ENCODE data around the gene ITFG1.
"Not testable (repeated sequence)": the region's sequence is repeated elsewhere in the genome, so short reads cannot be mapped to it uniquely, and the experiment has no call there.

ITFG1 gene

DNA sequence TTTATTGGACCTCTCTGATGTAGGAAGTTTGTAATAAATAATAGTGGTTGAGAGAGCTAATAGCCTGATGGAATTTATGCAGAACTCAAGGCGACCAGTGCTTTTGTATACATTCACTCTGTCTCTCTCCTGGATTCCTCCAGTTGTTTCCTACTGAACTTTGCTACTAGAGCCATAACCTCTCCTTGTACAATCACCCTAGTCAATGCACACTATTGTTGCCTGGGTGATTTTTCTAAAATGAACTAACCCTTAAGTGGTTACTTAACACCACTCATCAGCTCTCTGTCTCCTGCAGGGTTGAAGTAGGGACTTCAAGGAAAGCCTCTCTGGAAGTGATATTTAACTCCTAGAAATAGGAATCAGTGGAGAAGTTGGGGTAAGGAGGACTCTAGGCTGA, 9.9 kb upstream of the ITFG1 start:
- Histone ChIP-seq H3K9ac (ENCODE audit: low read length) (no peak overlapping the region), H3K4me1 (ENCODE audit: control insufficient read depth, insufficient read depth, low read length) (peaks cover 5% of the 10 kb centered on the region), H3K9me3 (ENCODE audit: control insufficient read depth, low read length) (no peaks in the 10 kb centered on the region), H3K27me3 (replicated peaks; ENCODE audit: control insufficient read depth, insufficient read depth, low read length) (no peaks in the 10 kb centered on the region), H3K36me3 (ENCODE audit: control insufficient read depth, insufficient read depth, low read length, severe bottlenecking) (no peaks in the 10 kb centered on the region), H3K4me3 (ENCODE audit: low read length) (no peak overlapping the region)
- DNase-seq (ENCODE audit: low read depth): no peak

- no peak overlapping the region for H3K9ac ChIP-seq (ENCODE audit: low read length)
- H3K9me3 ChIP-seq (ENCODE audit: control insufficient read depth, low read length): no peaks in the 10 kb centered on the region
- H3K27me3 ChIP-seq (replicated peaks; ENCODE audit: control insufficient read depth, insufficient read depth, low read length): no peaks in the 10 kb centered on the region
- peaks cover 5% of the 10 kb centered on the region for H3K4me1 ChIP-seq (ENCODE audit: control insufficient read depth, insufficient read depth, low read length)
- no peak overlapping the region for H3K4me3 ChIP-seq (ENCODE audit: low read length)
- H3K36me3 ChIP-seq (ENCODE audit: control insufficient read depth, insufficient read depth, low read length, severe bottlenecking): no peaks in the 10 kb centered on the region
- DNase-seq (ENCODE audit: low read depth): no peak
These were observed 9.3 kb upstream of the ITFG1 start for GRCh38 chr16:47470211-47470610.

GRCh38 chr16:47469227-47469626, 8.4 kb upstream of the ITFG1 start:
- Histone ChIP-seq H3K4me1 (ENCODE audit: control insufficient read depth, insufficient read depth, low read length) (peaks cover 7% of the 10 kb centered on the region), H3K9ac (ENCODE audit: low read length) (no peak overlapping the region), H3K27me3 (replicated peaks; ENCODE audit: control insufficient read depth, insufficient read depth, low read length) (no peaks in the 10 kb centered on the region), H3K9me3 (ENCODE audit: control insufficient read depth, low read length) (no peaks in the 10 kb centered on the region), H3K36me3 (ENCODE audit: control insufficient read depth, insufficient read depth, low read length, severe bottlenecking) (peaks cover 4% of the 10 kb centered on the region), H3K4me3 (ENCODE audit: low read length) (no peak overlapping the region)
- no peak for DNase-seq (ENCODE audit: low read depth)

DNA sequence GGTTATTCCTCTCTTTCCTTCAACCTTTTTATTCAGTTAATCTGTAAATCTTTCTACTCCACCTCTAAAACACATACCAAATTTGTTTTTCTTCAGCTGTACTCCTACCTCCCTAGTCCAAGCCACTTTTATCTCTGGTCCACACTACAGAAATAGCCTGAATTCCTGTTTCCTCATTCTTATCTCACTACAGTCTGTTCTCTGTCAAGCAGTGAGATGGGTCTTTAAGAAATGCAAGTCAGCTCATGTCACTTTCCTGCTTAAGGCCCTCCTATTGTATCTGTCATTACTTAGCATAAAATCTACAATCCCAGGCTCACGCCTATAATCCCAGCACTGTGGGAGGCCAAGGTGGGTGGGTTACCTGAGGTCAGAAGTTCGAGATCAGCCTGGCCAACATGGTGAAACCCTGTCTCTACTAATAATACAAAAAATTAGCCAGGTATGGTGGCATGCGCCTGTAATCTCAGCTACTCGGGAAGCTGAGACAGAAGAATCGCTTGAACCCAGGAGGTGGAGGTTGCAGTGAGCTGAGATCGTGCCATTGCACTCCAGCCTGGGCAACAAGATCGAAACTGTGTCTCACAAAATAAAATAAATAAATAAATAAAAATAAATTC, 7.3 kb upstream of the ITFG1 start:
- not testable (repeated sequence) for DNase-seq (ENCODE audit: low read depth); H3K36me3 ChIP-seq (ENCODE audit: control insufficient read depth, insufficient read depth, low read length, severe bottlenecking); H3K9me3 ChIP-seq (ENCODE audit: control insufficient read depth, low read length)

GRCh38 chr16:47467501-47467900, 6.6 kb upstream of the ITFG1 start:
- DNase-seq (ENCODE audit: low read depth): no peak
- peaks cover 17% of the 10 kb centered on the region for H3K4me1 ChIP-seq (ENCODE audit: control insufficient read depth, insufficient read depth, low read length)
- H3K27me3 ChIP-seq (replicated peaks; ENCODE audit: control insufficient read depth, insufficient read depth, low read length): no peaks in the 10 kb centered on the region
- H3K9me3 ChIP-seq (ENCODE audit: control insufficient read depth, low read length): no peaks in the 10 kb centered on the region
- peaks cover 9% of the 10 kb centered on the region for H3K36me3 ChIP-seq (ENCODE audit: control insufficient read depth, insufficient read depth, low read length, severe bottlenecking)
- H3K9ac ChIP-seq (ENCODE audit: low read length): no peak overlapping the region
- no peak overlapping the region for H3K4me3 ChIP-seq (ENCODE audit: low read length)

More for the DNA sequence above, 7.3 kb upstream of the ITFG1 start:
- H3K9ac ChIP-seq (ENCODE audit: low read length); H3K27me3 ChIP-seq (replicated peaks; ENCODE audit: control insufficient read depth, insufficient read depth, low read length); H3K4me3 ChIP-seq (ENCODE audit: low read length): not testable (repeated sequence)
- H3K4me1 ChIP-seq (ENCODE audit: control insufficient read depth, insufficient read depth, low read length): peaks cover 11% of the 10 kb centered on the region

- Histone ChIP-seq H3K4me3 (ENCODE audit: low read length) (no peak overlapping the region), H3K4me1 (ENCODE audit: control insufficient read depth, insufficient read depth, low read length) (peaks cover 19% of the 10 kb centered on the region), H3K9me3 (ENCODE audit: control insufficient read depth, low read length) (no peaks in the 10 kb centered on the region), H3K27me3 (replicated peaks; ENCODE audit: control insufficient read depth, insufficient read depth, low read length) (no peaks in the 10 kb centered on the region), H3K36me3 (ENCODE audit: control insufficient read depth, insufficient read depth, low read length, severe bottlenecking) (peaks cover 9% of the 10 kb centered on the region), H3K9ac (ENCODE audit: low read length) (no peak overlapping the region)
- DNase-seq (ENCODE audit: low read depth): no peak
These were observed 5.2 kb upstream of the ITFG1 start for GRCh38 chr16:47465919-47466630.

DNA sequence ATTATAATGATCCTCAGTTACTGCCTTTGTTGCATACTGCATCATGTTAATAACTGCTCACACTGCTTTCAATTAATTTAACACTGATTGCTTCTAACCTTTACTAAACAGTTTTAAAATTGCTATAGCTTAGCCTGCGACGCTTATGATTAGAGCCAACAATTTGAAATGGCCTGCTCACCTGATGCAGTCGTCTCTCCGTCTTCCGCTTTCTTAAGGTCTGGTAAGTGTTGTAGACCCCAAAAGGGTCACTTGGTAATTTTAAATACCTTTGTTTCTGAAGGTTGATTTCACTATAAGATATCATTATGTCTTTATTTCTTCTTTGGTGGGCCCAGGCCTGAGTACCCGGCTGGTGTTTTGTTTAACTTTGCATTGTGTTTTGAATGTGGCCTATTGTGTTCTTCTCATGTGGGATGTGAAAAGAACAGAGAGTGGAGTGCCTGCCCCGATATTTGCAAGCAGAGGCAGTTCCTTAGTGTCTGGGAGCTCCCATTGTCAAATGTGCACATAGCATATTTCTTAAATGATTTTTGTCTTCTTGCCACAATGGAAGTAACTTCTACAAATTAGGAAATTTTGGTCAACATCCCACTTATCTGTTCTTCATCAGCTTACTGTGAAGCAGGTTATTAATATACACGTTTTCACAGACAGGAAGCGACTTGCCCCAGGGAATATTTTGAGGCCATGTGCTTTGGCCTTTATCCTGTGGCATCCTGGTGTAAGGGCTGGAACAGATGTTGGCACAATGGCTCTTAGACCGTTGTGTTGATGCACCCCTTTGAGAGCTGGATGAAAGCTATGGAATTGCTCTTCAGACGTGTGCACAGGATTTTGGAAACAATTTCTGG, 3.1 kb upstream of the ITFG1 start:
- Histone ChIP-seq H3K4me1 (ENCODE audit: control insufficient read depth, insufficient read depth, low read length) (peaks cover 32% of the 10 kb centered on the region), H3K4me3 (ENCODE audit: low read length) (no peak overlapping the region), H3K36me3 (ENCODE audit: control insufficient read depth, insufficient read depth, low read length, severe bottlenecking) (peaks cover 9% of the 10 kb centered on the region), H3K27me3 (replicated peaks; ENCODE audit: control insufficient read depth, insufficient read depth, low read length) (no peaks in the 10 kb centered on the region), H3K9ac (ENCODE audit: low read length) (no peak overlapping the region), H3K9me3 (ENCODE audit: control insufficient read depth, low read length) (no peaks in the 10 kb centered on the region)
- no peak for DNase-seq (ENCODE audit: low read depth)

DNA sequence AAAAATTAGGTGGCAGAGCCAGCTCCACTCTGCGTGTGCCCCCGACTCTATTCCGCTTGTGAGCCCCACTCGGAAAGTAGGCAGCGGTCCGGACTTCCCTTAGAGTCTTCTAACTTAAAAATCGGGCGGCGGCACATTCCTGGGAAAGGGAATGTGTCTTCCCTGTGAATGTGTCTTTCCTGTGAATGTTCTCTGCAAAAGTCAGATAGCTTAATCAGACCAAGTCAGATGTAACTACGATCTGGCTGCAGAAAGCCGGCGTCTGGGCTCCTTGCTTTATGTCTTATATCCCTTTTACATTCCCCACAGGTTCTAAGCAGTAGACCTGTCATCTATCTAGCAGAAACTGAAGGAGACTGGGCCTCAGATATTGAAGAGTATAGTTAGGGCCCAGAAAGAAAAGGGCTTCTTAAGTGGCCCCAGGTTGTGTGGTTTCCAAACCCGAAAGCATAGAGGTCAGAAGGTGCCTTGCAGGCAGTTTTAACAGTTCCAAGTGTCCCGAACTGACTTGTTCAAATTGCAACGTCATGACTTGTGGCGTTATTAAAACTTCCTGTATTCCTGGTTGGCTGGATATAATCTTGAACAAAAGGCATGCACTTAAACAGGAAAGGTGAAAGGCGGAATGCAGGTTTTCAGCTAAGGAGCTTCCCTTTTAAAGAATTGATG, 869 bp upstream of the ITFG1 start:
- Histone ChIP-seq H3K27me3 (replicated peaks; ENCODE audit: control insufficient read depth, insufficient read depth, low read length) (no peaks in the 10 kb centered on the region), H3K4me3 (ENCODE audit: low read length) (peak overlapping the region; percentile 88), H3K4me1 (ENCODE audit: control insufficient read depth, insufficient read depth, low read length) (peaks cover 32% of the 10 kb centered on the region), H3K36me3 (ENCODE audit: control insufficient read depth, insufficient read depth, low read length, severe bottlenecking) (peaks cover 23% of the 10 kb centered on the region), H3K9ac (ENCODE audit: low read length) (peak overlapping the region; percentile 98), H3K9me3 (ENCODE audit: control insufficient read depth, low read length) (no peaks in the 10 kb centered on the region)
- DNase-seq (ENCODE audit: low read depth): peak; percentile 60

- peaks cover 32% of the 10 kb centered on the region for H3K4me1 ChIP-seq (ENCODE audit: control insufficient read depth, insufficient read depth, low read length)
- no peaks in the 10 kb centered on the region for H3K9me3 ChIP-seq (ENCODE audit: control insufficient read depth, low read length)
- peak overlapping the region; percentile 88 for H3K4me3 ChIP-seq (ENCODE audit: low read length)
- DNase-seq (ENCODE audit: low read depth): no peak
- H3K36me3 ChIP-seq (ENCODE audit: control insufficient read depth, insufficient read depth, low read length, severe bottlenecking): peaks cover 36% of the 10 kb centered on the region
- peak overlapping the region; percentile 98 for H3K9ac ChIP-seq (ENCODE audit: low read length)
- H3K27me3 ChIP-seq (replicated peaks; ENCODE audit: control insufficient read depth, insufficient read depth, low read length): no peaks in the 10 kb centered on the region
These were observed 528 bp downstream of the ITFG1 start for GRCh38 chr16:47460359-47460710.

DNA sequence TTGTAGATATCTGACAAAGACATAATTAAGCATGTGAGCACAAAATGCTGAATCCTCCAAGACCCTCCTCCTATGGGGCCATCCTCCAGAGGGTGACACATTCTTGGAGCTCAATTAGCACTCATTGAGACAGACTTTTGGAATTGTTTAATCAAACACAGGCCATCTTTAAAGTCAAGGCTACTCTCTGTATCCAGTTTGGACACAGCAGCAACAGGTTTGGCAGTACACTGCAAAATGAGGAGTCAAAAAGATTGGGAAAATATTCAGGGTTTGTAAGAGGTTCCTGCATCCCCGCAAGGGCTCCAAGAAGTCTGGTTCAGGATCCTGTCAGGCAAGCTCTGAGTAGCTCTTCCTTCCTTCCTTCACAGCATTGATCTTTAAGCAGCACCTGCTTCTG, 1.3 kb downstream of the ITFG1 start:
- no peak for DNase-seq (ENCODE audit: low read depth)
- H3K36me3 ChIP-seq (ENCODE audit: control insufficient read depth, insufficient read depth, low read length, severe bottlenecking): peaks cover 43% of the 10 kb centered on the region
- H3K9ac ChIP-seq (ENCODE audit: low read length): peak overlapping the region; percentile 98
- peak overlapping the region; percentile 88 for H3K4me3 ChIP-seq (ENCODE audit: low read length)
- H3K9me3 ChIP-seq (ENCODE audit: control insufficient read depth, low read length): no peaks in the 10 kb centered on the region
- peaks cover 32% of the 10 kb centered on the region for H3K4me1 ChIP-seq (ENCODE audit: control insufficient read depth, insufficient read depth, low read length)
- no peaks in the 10 kb centered on the region for H3K27me3 ChIP-seq (replicated peaks; ENCODE audit: control insufficient read depth, insufficient read depth, low read length)

DNA sequence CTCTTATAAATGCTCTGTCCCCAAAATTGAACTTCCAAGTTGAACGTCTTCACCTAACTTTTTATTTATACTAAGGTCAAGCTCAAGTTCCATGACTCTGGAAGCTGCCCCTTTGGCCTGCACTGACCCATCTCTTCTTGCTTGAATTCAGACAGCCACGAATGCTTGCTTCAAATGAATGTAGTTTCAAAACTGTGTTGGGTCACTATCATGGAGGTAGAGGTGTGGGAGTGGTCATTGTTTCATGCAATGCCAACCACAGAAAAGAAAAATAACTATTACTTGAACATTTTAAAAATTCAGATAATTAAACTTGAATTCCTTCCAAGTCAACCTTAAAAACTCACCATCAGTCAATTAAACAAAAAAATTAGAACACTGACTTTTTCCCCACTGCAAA, 2.5 kb downstream of the ITFG1 start:
- peaks cover 45% of the 10 kb centered on the region for H3K36me3 ChIP-seq (ENCODE audit: control insufficient read depth, insufficient read depth, low read length, severe bottlenecking)
- H3K27me3 ChIP-seq (replicated peaks; ENCODE audit: control insufficient read depth, insufficient read depth, low read length): no peaks in the 10 kb centered on the region
- DNase-seq (ENCODE audit: low read depth): no peak
- no peak overlapping the region for H3K9ac ChIP-seq (ENCODE audit: low read length)
- peaks cover 27% of the 10 kb centered on the region for H3K4me1 ChIP-seq (ENCODE audit: control insufficient read depth, insufficient read depth, low read length)
- H3K9me3 ChIP-seq (ENCODE audit: control insufficient read depth, low read length): no peaks in the 10 kb centered on the region
- no peak overlapping the region for H3K4me3 ChIP-seq (ENCODE audit: low read length)
